GM19468 (cell line): ENCODE data around the gene SPEM1.

Experiments
- ATAC-seq: cut with Tn5 transposase; IDR thresholded peaks from one replicate; pipeline ENCODE4 v1.9.1; 2021; ENCODE audit warnings: mild to moderate bottlenecking, moderate library complexity, moderate number of reproducible peaks; ENCODE audit not compliant: unreplicated experiment; ENCODE audit errors: extremely low read depth

Gene SPEM1

DNA sequence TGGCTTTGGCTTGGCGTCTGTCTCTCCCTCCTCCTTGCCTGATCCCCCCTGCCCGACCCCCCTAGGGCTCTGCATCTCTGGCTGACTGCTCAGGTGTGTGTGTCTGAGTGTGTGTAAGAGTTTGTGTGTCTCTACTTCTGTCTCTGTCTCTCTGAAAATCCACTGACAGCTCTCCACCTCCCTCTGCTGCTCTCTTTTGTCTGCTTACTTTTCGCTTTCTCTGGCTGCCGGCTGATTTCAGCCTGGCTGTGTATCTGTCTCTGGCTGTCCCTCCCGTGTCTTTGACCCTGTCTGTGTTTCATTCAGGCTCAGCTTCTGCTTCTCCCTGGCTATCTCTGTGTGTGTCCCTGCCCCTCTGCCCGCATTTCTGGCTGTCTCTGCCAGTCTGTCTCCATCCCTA, 3.8 kb upstream of the SPEM1 start:
- no peak for ATAC-seq

DNA sequence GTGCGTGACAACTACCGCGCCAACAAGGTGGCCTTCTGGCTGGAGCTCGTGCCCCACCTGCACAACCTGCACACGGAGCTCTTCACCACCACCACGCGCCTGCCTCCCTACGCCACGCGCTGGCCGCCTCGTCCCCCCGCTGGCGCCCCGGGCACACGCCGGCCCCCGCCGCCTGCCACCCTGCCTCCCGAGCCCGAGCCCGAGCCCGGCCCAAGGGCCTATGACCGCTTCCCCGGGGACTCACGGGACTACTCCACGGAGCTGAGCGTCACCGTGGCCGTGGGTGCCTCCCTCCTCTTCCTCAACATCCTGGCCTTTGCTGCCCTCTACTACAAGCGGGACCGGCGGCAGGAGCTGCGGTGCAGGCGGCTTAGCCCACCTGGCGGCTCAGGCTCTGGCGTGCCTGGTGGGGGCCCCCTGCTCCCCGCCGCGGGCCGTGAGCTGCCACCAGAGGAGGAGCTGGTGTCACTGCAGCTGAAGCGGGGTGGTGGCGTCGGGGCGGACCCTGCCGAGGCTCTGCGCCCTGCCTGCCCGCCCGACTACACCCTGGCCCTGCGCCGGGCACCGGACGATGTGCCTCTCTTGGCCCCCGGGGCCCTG, 3.0 kb upstream of the SPEM1 start:
- ATAC-seq: no peak

DNA sequence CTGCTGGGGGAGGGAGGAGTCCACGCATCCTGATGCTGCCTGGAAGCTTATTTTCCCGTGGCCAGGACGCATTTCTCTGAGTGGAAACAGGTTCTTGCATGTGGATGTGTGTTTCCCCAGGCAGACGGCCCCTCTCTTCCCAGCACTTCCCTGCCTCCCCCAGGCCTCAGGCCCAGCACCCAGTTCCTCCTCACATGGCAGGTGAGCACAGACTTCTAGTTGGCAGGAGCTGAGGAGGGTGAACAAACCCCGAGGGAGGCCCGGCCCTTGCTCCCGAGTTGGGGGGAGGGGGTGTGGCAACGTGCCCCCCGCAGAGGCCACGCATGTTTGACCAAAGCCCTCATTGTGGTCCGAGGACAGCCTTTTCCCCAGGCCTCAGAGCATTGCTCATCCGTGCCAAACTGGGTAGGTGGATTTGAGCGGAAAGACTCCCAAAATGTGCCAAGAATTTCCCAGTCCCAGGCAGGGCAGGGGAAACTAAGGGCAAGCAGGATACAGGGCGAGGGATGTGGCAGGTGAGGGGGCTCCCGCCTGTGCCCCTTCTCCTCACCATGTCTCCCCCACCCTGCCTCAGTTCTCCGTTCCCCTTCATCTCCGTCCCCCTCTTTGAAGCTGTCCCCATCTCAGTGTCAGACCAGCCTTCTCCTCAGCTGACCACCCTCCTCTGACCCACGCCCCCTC, 1.5 kb upstream of the SPEM1 start:
- no peak for ATAC-seq

DNA sequence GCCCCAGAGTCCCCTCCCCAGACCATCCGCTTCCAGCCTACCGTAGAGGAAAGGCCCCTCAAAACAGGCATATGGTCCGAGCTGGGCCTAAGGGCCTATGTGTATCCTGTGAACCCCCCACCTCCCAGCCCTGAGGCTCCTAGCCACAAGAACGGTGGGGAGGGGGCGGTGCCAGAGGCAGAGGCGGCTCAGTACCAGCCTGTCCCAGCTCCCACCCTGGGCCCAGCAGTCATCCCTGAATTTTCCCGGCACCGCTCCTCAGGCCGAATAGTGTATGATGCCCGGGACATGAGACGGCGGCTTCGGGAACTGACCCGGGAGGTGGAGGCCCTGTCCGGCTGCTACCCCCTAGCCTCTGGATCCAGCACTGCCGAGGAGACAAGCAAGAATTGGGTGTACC, 1.1 kb downstream of the SPEM1 start:
- ATAC-seq: no peak

DNA sequence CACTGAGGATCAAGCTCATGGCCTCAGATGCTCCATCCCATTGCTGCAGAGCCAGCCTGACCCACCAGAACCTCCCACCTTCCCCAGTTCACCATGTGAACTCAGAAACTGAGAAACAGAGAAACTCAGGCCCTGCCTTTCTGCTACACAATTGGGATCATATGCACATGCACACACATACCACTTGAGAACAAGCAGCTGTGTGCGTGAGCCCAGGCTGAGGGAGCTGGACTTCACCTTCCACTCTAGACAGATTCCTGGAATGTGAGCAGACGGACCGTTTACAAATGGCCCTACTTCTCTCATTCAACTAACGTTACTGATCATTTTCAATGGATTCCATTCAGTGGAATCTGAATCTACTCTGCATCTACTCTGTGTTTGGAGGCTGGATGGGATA, 3.6 kb downstream of the SPEM1 start:
- no peak for ATAC-seq

DNA sequence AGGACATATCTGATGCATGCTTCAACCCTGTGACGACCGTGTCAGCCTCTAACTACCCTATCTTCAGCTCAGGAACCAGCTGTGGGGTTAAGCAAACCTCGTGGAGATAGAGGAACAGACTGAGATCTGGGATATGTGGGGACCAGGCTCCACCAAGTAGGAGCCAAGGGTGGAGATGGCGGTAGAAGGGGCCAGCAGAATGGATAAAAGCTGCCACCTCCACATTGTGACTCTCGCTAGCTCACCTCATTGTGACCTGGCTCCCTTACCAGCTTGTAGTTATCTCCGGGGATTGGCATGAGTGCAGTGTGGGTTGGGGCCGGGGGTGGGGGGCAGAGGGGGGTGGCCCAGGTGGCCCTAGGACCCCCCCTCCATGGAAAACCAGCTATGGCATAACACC, 5.2 kb downstream of the SPEM1 start, which contains the start of gene SPEM2:
TSS of gene SPEM2 (plus strand) at position 301 of the 400 bp plus-strand sequence. CDS start at position 374, 73 bp downstream.
- ATAC-seq: no peak

DNA sequence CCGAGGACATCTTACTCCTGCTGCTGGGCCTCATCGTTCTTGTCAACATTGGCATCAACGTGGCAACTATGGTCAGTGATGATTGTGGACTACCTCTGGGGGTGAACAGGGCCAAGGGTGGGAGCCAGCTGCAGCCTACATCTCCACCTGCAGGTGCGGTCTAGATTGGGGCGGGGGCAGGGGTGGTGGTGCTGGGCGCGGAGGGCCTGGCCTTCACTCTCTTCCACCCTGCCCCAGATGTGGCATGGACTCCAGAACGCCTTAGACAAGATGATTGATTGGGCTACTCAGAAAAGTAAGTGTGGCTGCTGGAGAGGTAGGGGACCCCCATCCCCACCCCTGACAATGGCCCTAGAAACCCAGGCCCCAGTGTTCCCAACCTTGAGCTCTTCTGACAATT, 5.6 kb downstream of the SPEM1 start:
- ATAC-seq: no peak

DNA sequence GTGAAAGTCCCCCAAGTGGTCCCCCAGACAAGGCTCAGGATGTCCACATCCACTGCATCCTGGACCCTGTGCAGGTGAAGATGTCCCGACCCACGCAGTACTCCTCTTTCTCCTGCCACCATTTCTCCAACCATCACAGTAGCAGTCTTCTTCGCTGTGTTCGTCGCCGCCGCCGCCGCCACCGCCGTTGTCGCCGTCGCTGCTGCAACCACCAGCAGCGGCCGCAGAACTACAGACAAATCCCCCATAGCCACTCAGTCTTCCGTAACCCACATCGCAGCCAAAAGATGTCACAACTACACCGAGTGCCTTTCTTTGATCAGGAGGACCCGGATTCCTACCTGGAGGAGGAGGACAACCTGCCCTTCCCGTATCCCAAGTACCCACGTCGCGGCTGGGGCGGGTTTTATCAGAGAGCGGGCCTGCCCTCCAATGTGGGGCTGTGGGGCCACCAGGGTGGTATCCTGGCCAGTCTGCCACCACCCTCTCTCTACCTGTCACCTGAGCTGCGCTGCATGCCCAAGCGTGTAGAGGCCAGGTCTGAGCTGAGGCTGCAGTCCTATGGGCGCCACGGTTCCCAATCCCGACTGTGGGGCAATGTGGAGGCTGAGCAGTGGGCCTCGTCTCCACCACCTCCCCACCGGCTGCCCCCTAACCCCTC, 6.2 kb downstream of the SPEM1 start:
- no peak for ATAC-seq

DNA sequence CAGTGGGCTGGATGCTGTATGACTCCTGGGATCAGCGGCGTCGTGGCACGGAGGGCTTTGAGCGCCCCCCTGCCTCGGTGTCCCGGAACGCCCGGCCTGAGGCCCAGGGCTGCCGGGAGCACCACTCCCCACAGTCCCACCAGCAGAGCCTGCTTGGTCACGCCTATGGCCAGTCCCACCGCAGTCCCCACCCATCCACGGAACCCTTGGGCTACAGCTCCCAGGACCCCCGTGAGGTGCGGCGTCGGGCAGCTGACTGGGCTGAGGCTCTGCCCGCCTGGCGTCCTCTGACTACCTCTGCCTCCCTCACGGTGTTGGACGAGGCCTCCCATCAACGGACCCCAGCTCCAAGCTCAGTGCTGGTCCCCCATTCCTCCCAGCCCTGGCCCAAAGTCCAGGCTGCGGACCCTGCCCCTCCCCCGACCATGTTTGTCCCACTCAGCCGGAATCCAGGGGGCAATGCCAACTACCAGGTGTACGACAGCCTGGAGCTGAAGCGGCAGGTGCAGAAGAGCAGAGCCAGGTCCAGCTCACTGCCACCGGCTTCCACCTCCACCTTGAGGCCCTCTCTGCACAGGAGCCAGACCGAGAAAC, 6.9 kb downstream of the SPEM1 start:
- ATAC-seq: no peak

DNA sequence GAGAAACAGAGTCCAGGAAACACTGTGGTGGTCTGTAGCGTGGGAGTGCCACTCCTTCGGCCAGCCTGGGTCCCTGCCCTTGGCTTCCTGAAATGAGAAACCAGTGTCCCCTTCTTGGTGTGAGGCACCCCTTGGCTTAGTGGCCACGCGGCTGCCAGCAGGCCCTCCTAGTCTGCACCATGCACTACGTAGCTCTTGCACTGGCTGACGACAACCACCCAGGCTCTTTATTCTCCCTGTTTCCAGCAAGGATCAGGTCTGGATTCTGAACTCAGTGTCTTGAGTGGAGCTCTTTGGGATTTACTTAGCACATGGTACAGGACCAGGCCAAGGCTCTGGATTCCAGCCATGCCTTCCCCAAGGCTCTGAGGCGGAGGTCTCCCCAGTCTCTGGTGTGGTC, 7.4 kb downstream of the SPEM1 start:
- ATAC-seq: no peak

DNA sequence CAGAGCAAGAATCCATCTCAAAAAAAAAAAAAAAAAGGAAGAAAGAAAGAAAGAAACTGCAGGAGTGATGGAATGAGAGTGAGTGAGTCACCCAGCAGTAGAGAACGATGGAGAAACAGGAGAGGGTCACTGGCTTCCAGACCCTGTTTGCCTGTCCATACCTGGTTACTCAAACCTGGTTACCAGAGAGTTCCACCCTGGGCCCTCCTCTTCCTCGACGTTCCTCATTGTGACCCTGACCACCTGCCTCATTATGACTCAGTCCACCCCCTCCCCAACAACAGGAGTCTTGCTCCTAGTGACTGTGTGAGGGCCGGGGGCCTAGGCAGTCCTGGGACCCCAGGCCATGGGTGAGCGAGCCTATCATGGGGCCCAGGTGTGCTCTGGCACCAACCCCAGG, 8.4 kb downstream of the SPEM1 start, which contains the start of gene SPEM3:
TSS of gene SPEM3 (plus strand) at position 301 of the 400 bp plus-strand sequence. CDS start at position 347, 46 bp downstream.
- ATAC-seq: no peak

DNA sequence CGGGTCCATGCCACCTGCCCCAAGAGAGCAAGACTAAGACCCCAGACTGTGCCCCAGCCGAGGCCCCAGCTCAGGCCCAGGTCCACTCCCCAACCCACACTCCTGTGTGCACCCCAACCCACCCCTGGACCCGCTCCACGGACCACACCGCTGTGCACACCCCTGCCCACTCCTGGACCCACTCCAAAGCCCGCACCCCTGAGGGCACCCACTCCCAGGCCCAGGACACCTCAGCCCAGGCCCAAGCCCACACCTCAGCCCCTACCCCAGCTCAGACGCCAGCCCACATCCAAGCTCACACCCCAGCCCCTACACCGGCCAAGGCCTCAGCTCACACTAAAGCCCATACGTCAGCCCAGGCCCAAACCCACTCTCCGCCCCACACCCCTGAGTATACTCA, 9.6 kb downstream of the SPEM1 start:
- no peak for ATAC-seq

DNA sequence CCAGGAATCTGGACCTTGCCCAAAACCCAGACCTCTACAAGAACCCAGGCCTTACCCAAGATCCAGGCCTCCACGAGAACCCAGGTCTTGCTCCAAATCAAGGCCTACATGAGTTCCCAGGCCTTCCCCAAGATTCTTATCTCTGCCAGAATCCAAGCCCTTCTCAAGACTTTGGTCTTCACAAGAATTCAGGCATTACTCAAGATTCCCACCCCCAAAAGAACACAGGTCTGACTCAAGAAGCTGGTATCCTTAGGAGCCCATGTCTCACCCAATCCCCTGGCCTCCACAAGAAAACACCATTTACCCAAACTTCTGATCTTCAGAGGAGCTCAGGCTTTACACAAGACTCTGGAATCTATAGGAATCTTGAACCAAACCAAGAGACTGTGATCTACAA, 11.1 kb downstream of the SPEM1 start:
- ATAC-seq: no peak

DNA sequence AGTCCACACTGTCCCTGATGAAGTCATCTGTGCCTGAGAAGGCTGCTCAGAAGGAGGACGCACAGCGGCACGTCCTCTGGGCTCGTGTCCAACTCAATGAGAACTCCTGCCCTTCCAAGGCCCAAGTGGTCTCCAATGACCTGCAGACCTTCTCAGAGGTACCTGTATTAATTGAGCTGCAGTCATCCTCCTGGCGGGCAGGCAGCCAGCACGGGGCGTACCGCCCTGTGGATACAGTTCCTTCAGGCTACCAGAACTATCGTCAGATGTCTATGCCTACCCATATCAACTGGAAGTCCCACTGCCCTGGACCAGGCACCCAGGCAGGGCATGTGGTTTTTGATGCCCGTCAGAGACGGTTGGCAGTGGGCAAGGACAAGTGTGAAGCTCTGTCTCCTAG, 12.2 kb downstream of the SPEM1 start:
- ATAC-seq: no peak

DNA sequence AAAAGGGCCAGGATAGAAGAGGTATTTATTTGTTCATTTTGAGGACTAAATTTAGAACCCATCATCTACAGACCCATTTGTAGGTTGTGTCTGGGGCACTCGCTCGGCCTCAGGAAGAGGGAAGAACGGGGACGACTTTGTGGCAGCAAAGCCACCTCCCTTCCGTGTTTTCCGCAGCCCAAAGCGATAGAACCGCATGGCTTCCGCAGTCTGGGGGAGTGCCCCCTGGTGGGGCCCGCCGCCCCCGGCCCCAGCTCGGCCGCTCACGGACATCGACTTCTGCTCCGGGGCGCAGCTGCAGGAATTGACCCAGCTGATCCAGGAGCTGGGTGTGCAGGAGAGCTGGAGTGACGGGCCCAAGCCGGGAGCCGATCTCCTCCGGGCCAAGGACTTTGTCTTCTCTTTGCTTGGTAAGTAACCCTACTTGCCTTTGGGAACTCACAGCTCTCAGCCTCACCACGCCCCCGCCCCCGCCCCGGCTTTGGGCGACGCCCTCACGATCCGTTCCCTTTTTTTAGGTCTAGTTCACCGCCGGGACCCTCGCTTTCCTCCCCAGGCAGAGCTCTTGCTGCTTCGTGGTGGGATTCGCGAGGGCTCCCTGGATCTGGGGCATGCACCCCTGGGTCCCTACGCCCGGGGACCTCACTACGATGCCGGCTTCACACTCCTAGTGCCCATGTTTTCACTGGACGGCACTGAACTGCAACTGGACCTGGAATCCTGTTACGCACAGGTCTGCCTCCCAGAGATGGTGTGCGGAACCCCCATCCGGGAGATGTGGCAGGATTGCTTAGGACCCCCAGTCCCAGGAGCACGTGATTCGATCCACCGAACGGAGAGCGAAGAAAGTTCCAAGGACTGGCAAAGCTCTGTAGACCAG, 15.8 kb downstream of the SPEM1 start:
- ATAC-seq: no peak

DNA sequence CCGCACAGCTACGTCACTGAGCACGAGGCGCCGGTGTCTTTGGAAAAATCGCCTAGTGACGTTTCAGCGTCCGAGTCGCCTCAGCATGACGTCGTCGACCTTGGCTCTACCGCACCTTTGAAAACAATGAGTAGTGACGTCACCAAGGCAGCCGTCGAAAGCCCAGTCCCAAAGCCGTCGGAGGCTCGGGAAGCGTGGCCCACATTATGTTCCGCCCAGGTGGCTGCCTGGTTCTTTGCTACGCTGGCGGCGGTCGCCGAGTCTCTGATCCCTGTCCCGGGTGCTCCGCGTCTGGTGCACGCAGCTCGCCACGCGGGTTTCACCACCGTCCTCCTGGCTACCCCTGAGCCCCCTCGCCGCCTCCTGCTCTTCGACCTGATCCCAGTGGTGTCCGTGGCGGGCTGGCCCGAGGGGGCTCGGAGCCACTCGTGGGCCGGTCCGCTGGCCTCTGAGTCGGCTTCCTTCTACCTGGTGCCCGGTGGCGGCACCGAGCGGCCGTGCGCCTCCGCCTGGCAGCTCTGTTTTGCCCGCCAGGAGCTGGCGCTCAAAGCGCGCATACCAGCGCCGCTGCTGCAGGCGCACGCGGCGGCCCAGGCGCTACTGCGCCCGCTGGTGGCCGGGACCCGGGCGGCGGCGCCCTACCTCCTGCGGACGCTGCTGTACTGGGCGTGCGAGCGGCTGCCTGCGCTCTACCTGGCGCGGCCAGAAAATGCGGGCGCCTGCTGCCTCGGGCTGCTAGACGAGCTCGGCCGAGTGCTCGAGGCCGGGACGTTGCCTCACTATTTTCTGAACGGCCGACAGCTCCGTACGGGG, 16.6 kb downstream of the SPEM1 start:
- ATAC-seq: no peak

DNA sequence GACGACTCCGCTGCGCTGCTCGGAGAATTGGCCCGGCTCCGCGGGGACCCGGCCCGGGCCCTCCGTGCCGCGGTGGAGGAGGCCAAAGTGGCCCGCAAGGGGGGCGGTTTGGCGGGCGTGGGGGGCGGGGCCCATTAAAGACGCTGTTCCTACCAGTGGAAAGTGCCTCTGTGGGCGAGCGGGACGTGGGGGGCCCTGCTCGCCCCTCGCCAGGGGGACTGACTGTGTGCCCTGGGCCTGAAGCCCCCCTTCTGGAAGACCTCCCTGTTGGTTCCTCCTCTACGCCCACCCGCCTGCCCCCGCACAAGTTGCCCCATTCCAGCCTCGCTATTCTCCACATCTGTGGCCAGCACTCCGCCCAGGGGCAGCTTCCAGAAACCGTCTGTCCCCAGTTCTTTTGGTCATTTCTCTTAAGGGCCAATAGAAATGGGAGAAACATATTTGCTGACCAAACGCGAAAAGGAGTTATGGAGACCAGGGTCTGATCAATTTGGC, 17.3 kb downstream of the SPEM1 start:
- ATAC-seq: no peak

DNA sequence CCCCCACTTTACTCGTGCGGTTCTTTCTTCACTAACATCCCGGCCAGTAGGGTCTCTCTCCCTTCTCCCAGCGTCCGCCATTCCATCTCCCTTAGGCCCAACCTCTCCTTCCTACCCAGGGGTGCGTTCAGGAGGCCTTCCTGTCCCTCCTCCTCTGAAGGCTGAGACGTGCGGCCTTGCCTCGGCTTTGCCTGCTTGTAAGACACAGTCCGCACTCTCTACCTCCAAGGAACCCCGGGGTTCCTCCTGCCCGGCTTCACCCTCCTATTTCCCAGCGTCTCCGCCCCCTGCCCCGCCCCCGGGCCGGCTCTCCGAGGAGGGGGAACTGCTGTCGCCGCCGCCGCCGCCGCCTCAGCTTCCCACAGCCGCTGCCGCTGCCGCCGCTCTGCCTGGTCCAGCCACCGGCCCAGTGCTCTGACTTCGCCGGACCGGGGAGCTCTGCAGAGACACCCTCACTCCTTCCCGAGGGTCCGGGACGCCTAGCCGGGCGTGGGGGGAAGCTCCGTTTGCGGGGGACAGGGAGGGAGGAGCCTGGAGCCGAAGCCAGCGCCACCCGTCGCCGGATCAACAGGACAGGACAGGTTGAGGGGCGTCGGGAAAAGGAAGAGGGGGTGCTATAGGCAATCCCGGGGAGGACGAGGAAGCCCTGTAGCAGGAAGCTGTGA, 18.0 kb downstream of the SPEM1 start:
- ATAC-seq: no peak
